ENCODE measurements around the gene LRRC7.

DNA sequence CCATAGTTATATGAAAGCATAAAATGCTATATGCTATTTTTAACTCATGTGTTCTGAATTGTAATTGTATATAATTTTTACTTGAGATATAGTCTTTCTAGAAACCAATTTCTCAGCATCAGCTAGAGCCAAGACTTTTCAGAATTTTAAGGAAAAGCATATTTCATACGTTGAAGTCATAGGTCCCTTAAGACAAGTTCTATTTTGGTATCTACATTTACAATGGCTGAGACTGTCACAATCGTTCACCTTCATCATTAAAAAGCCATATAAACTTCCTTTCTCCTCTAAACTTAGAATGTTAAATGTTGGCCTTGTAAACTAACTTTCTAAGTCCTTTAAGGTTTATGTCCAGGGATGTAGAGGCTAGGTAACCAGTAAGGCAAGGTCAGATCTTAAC, 533.5 kb downstream of the LRRC7 start:
- TF ChIP-seq CTCF (IDR thresholded peaks at IDR 0.05; ENCODE audit: borderline replicate concordance, extremely low read depth, low read length, poor library complexity, severe bottlenecking): no peak
- TF ChIP-seq EZH2 (IDR thresholded peaks at IDR 0.05; ENCODE audit: borderline replicate concordance, low read depth, low read length, severe bottlenecking): no peak

All from DND-41 (cell line).